HG02884 (cell line): ENCODE results near the gene DPM1.

Source experiments
- ATAC-seq: cut with Tn5 transposase; IDR thresholded peaks from one replicate; pipeline ENCODE4 v1.9.1; 2021; ENCODE audit warnings: mild to moderate bottlenecking, moderate library complexity; ENCODE audit not compliant: unreplicated experiment

The DPM1 gene

GRCh38 chr20:50957798-50958614 is at the start of gene DPM1:
Gene DPM1 (minus strand): TSS chr20:50958532. CDS start chr20:50958523, 9 bp downstream.
- ATAC-seq: peak; percentile 61

- ATAC-seq: no peak
Measured at GRCh38 chr20:51005214-51005613, 46.9 kb upstream of the DPM1 start.

- no peak for ATAC-seq
Measured at GRCh38 chr20:51004781-51005180, 46.4 kb upstream of the DPM1 start.

- no peak for ATAC-seq
Measured at GRCh38 chr20:51004305-51004727, 46.0 kb upstream of the DPM1 start.

GRCh38 chr20:51003753-51004152 is 45.4 kb upstream of the DPM1 start:
- no peak for ATAC-seq

GRCh38 chr20:51002633-51003032 is 44.3 kb upstream of the DPM1 start:
- no peak for ATAC-seq

- ATAC-seq: no peak
Measured at GRCh38 chr20:51001430-51002265, 43.3 kb upstream of the DPM1 start.

GRCh38 chr20:50999355-50999754 is 41.0 kb upstream of the DPM1 start:
- ATAC-seq: no peak

GRCh38 chr20:50996901-50997865 is 38.9 kb upstream of the DPM1 start:
- no peak for ATAC-seq

- no peak for ATAC-seq
Measured at GRCh38 chr20:50995506-50995905, 37.2 kb upstream of the DPM1 start.

- no peak for ATAC-seq
Measured at GRCh38 chr20:50993876-50994275, 35.5 kb upstream of the DPM1 start.

GRCh38 chr20:50992733-50993457 is 34.6 kb upstream of the DPM1 start:
- peak; percentile 83 for ATAC-seq

- no peak for ATAC-seq
Measured at GRCh38 chr20:50992336-50992732, 34.0 kb upstream of the DPM1 start.

- no peak for ATAC-seq
Measured at GRCh38 chr20:50991076-50991475, 32.7 kb upstream of the DPM1 start.

- ATAC-seq: no peak
Measured at GRCh38 chr20:50987493-50988210, 29.3 kb upstream of the DPM1 start.

GRCh38 chr20:50983321-50983720 is 25.0 kb upstream of the DPM1 start:
- ATAC-seq: no peak

GRCh38 chr20:50982363-50982762 is 24.0 kb upstream of the DPM1 start:
- ATAC-seq: no peak

- ATAC-seq: no peak
Measured at GRCh38 chr20:50981714-50982048, 23.3 kb upstream of the DPM1 start.

GRCh38 chr20:50980851-50981713 is 22.8 kb upstream of the DPM1 start:
- ATAC-seq: no peak
